Common myeloid progenitor, CD34-positive (primary cell): ENCODE data around the gene EPHA5.
"Not testable (repeated sequence)": the region's sequence is repeated elsewhere in the genome, so short reads cannot be mapped to it uniquely, and the experiment has no call there.

Source experiments
- CTCF ChIA-PET: fragments of 350-600 bp; sonication (Branson Sonifier 250); formaldehyde crosslinking; loops from one replicate; lab custom pipeline; 2021; ENCODE audit warnings: antibody characterized with exemption; lab: Charles Lee
- POLR2A ChIA-PET: fragments of 350-600 bp; sonication (Branson Sonifier 250); formaldehyde crosslinking; loops from one replicate; lab custom pipeline; 2021; ENCODE audit warnings: antibody characterized with exemption; lab: Charles Lee
- DNase-seq, 3 donors: peaks; one replicate each; pipeline versions ENCODE4 v3.0.0 to v3.0.0-alpha.2; 2013
- H3K27ac ChIP-seq, 2 experiments: 1 replicate in 1 of 2; 2 replicates in 1 of 2; pipeline ENCODE4 v1.7.0; 2013; ENCODE audit warnings: inconsistent platforms in 2 of 2, low read length in 2 of 2, mild to moderate bottlenecking in 2 of 2, low read depth in 1 of 2, moderate library complexity in 1 of 2; ENCODE audit not compliant: severe bottlenecking in 2 of 2, insufficient read depth in 1 of 2, poor library complexity in 1 of 2
- H3K27me3 ChIP-seq, 5 experiments: replicated peaks in 2 of 5; 1 replicate in 3 of 5; 2 replicates in 2 of 5; pipeline versions ENCODE4 v1.6.1 to v1.7.0; 2013; ENCODE audit warnings: low read length in 4 of 5, mild to moderate bottlenecking in 2 of 5, moderate library complexity in 2 of 5, inconsistent platforms in 1 of 5; ENCODE audit not compliant: insufficient read depth in 5 of 5, control insufficient read depth in 4 of 5
- H3K36me3 ChIP-seq, 4 experiments: 1 replicate in 2 of 4; 2 replicates in 2 of 4; pipeline versions ENCODE4 v1.6.1 to v1.7.0; 2013; ENCODE audit warnings: low read length in 3 of 4, control low read depth in 1 of 4, mild to moderate bottlenecking in 1 of 4; ENCODE audit not compliant: control insufficient read depth in 4 of 4, insufficient read depth in 4 of 4
- H3K4me1 ChIP-seq, 4 experiments: 1 replicate in 3 of 4; 2 replicates in 1 of 4; pipeline versions ENCODE4 v1.6.1 to v1.7.1; 2013; ENCODE audit warnings: low read length in 3 of 4, mild to moderate bottlenecking in 3 of 4, control low read depth in 1 of 4, inconsistent platforms in 1 of 4, moderate library complexity in 1 of 4; ENCODE audit not compliant: control insufficient read depth in 4 of 4, insufficient read depth in 4 of 4; ENCODE audit errors: control extremely low read depth in 1 of 4
- H3K4me3 ChIP-seq, 7 experiments: 1 replicate in 4 of 7; 2 replicates in 3 of 7; pipeline versions ENCODE4 v1.5.1 to v1.7.0; 2013; ENCODE audit warnings: mild to moderate bottlenecking in 7 of 7, low read length in 6 of 7, moderate library complexity in 6 of 7, inconsistent platforms in 2 of 7, low read depth in 2 of 7, control low read depth in 1 of 7; ENCODE audit not compliant: insufficient read depth in 4 of 7, control insufficient read depth in 1 of 7; ENCODE audit errors: extremely low read depth in 1 of 7
- H3K9me3 ChIP-seq, 5 experiments: 1 replicate in 4 of 5; 2 replicates in 1 of 5; pipeline versions ENCODE4 v1.6.1 to v1.7.1; 2013; ENCODE audit warnings: low read length in 4 of 5, mild to moderate bottlenecking in 2 of 5, inconsistent platforms in 1 of 5, low read depth in 1 of 5, moderate library complexity in 1 of 5; ENCODE audit not compliant: control insufficient read depth in 4 of 5, insufficient read depth in 2 of 5; ENCODE audit errors: control extremely low read depth in 1 of 5
- WGBS: methylation state at CpG from one replicate; pipeline ENCODE4 v1.1.5; 2013; ENCODE audit not compliant: insufficient coverage; 5-methylcytosine and 5-hydroxymethylcytosine counted together

Gene EPHA5

GRCh38 chr4:65340382-65341109, 329.7 kb downstream of the EPHA5 start:
- 91% methylated on average over 2 of the region's 4 CpGs for WGBS
- no peaks in the 10 kb centered on the region for H3K9me3 ChIP-seq
- ChIA-PET POLR2A (no interaction called here), CTCF (no interaction called here)
- no peak overlapping the region for H3K4me3 ChIP-seq
- no peak for DNase-seq
- no peaks in the 10 kb centered on the region for H3K36me3 ChIP-seq
- H3K27ac ChIP-seq, result no peak overlapping the region
- no peaks in the 10 kb centered on the region for H3K27me3 ChIP-seq
- no peaks in the 10 kb centered on the region for H3K4me1 ChIP-seq

- POLR2A ChIA-PET, result no interaction called here
Observed at GRCh38 chr4:65337371-65337770, 332.9 kb downstream of the EPHA5 start.

GRCh38 chr4:65336465-65336864, 333.8 kb downstream of the EPHA5 start:
- DNase-seq, result no peak
- CTCF ChIA-PET, result no interaction called here
- WGBS, result no CpG with 5 or more reads among the region's 1 CpG

More at GRCh38 chr4:65337371-65337770, 332.9 kb downstream of the EPHA5 start:
- H3K36me3 ChIP-seq, result no peaks in the 10 kb centered on the region
- no peaks in the 10 kb centered on the region for H3K9me3 ChIP-seq
- no peaks in the 10 kb centered on the region for H3K4me1 ChIP-seq
- H3K27me3 ChIP-seq, result no peaks in the 10 kb centered on the region
- no peak overlapping the region for H3K27ac ChIP-seq
- CTCF ChIA-PET, result no interaction called here
- H3K4me3 ChIP-seq, result no peak overlapping the region
- WGBS, result 60% methylated on average over 1 of the region's 1 CpG
- no peak for DNase-seq

GRCh38 chr4:65316534-65316933, 353.8 kb downstream of the EPHA5 start:
- Histone ChIP-seq H3K36me3 (no peaks in the 10 kb centered on the region), H3K4me3 (no peak overlapping the region), H3K4me1 (no peaks in the 10 kb centered on the region), H3K27me3 (no peaks in the 10 kb centered on the region), H3K27ac (no peak overlapping the region), H3K9me3 (no peaks in the 10 kb centered on the region)
- 100% methylated on average over 1 of the region's 4 CpGs for WGBS
- ChIA-PET POLR2A (no interaction called here), CTCF (no interaction called here)
- DNase-seq, result no peak

More at GRCh38 chr4:65336465-65336864, 333.8 kb downstream of the EPHA5 start:
- H3K27me3 ChIP-seq, result no peaks in the 10 kb centered on the region
- H3K4me3 ChIP-seq, result no peak overlapping the region
- H3K36me3 ChIP-seq, result no peaks in the 10 kb centered on the region
- no peak overlapping the region for H3K27ac ChIP-seq
- no peaks in the 10 kb centered on the region for H3K4me1 ChIP-seq
- POLR2A ChIA-PET, result no interaction called here
- H3K9me3 ChIP-seq, result no peaks in the 10 kb centered on the region

DNA sequence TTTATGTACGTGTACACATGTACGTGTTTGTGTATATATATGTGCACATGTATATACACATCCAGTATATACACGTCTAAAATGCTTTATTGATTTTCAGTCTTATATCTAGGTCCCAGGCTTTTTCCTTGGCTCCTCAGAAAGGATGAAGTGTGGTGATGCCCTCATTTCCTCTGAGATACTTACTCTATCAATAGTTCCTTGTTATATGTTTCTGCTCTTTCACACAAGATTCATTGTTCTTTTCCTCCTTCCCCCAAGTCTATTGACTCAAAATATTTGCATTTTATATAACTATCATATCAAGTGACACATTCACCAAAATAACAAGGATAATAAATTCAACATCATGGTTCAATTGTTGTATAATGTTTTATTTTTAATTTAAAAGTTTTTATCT, 359.2 kb downstream of the EPHA5 start:
- no peaks in the 10 kb centered on the region for H3K27me3 ChIP-seq
- no peaks in the 10 kb centered on the region for H3K9me3 ChIP-seq
- no peak overlapping the region for H3K4me3 ChIP-seq
- ChIA-PET POLR2A (no interaction called here), CTCF (no interaction called here)
- no CpG with 5 or more reads among the region's 3 CpGs for WGBS
- H3K36me3 ChIP-seq, result no peaks in the 10 kb centered on the region
- no peaks in the 10 kb centered on the region for H3K4me1 ChIP-seq
- H3K27ac ChIP-seq, result no peak overlapping the region
- DNase-seq, result no peak

DNA sequence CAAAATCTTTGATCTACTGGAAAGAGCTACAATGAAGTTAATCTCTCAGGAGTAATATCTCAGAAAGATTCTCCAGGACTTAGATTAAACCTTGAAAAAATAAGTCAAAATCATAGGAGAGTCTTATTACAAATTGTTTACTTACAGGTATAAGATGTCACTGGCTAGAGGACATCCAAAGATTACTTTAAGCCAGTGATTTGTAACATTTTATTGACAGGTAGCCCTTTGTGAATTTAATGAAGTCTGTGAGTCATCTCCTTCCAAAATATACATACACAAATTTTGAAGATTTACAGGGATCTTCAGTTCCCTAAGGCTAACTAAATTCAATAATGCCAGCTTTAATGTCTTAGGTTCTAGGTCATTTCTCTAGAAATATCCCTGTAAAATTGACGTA, 359.7 kb downstream of the EPHA5 start:
- Histone ChIP-seq H3K9me3 (no peaks in the 10 kb centered on the region), H3K4me3 (no peak overlapping the region), H3K36me3 (no peaks in the 10 kb centered on the region), H3K27me3 (no peaks in the 10 kb centered on the region), H3K4me1 (no peaks in the 10 kb centered on the region), H3K27ac (no peak overlapping the region)
- no peak for DNase-seq
- CTCF ChIA-PET, result no interaction called here
- POLR2A ChIA-PET, result no interaction called here
- no CpG with 5 or more reads among the region's 1 CpG for WGBS

DNA sequence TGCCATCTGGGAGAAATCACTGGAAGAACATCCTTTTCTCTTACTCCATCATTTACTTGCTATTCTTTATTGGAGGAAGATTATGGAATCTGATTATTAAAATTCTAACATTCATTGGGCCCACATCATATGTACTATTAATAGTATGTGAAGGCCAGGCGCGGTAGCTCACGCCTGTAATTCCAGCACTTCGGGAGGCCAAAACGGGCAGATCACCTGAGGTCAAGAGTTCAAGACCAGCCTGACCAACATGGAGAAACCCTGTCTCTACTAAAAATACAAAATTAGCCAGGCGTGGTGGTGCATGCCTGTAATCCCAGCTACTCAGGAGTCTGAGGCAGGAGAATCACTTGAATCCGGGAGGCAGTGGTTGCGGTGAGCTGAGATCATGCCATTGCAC, 361.7 kb downstream of the EPHA5 start:
- POLR2A ChIA-PET, result not testable (repeated sequence)
- 98% methylated on average over 6 of the region's 8 CpGs for WGBS

More for the DNA sequence above, 361.7 kb downstream of the EPHA5 start:
- H3K36me3 ChIP-seq, H3K27ac ChIP-seq, H3K9me3 ChIP-seq, DNase-seq, H3K4me1 ChIP-seq, CTCF ChIA-PET, H3K4me3 ChIP-seq, H3K27me3 ChIP-seq: not testable (repeated sequence)
